Ishikawa (cell line): Measurements from ENCODE around the gene KIF22.

Experiments
- CEBPB ChIP-seq: IDR thresholded peaks from 2 replicates; pipeline ENCODE4 v1.6.1; 2012
- CREB1 ChIP-seq: IDR thresholded peaks from 2 replicates; pipeline ENCODE4 v1.6.1; 2012; ENCODE audit warnings: low read depth
- EP300 ChIP-seq: IDR thresholded peaks from 2 replicates; pipeline ENCODE4 v1.6.1; 2012; ENCODE audit warnings: borderline replicate concordance
- MAX ChIP-seq: IDR thresholded peaks from 2 replicates; pipeline ENCODE4 v1.6.1; 2012
- RAD21 ChIP-seq: IDR thresholded peaks from 2 replicates; pipeline ENCODE4 v1.6.1; 2012; ENCODE audit warnings: low read depth
- TAF1 ChIP-seq: IDR thresholded peaks from 2 replicates; pipeline ENCODE4 v1.6.1; 2012; ENCODE audit warnings: low read depth, mild to moderate bottlenecking
- TCF12 ChIP-seq: IDR thresholded peaks from 2 replicates; pipeline ENCODE4 v1.6.1; 2012; ENCODE audit warnings: low read depth
- YY1 ChIP-seq: IDR thresholded peaks from 2 replicates; pipeline ENCODE4 v1.6.1; 2012; ENCODE audit warnings: low read depth
- TF ChIP-seq, protein P1 (sequence below): IDR thresholded peaks from 2 replicates; pipeline ENCODE4 v1.6.1; 2012
- TF ChIP-seq, protein P2 (sequence below): IDR thresholded peaks from 2 replicates; pipeline ENCODE4 v1.6.1; 2012; ENCODE audit warnings: low read depth, mild to moderate bottlenecking

- TF ChIP-seq YY1 = no peak
- no peak for TF ChIP-seq RAD21
- no peak for TF ChIP-seq MAX
- TF ChIP-seq TCF12 = no peak
- no peak for TF ChIP-seq TAF1
- no peak for TF ChIP-seq EP300
- TF ChIP-seq CREB1 = no peak
- TF ChIP-seq CEBPB = no peak
- TF ChIP-seq, protein P1, sequence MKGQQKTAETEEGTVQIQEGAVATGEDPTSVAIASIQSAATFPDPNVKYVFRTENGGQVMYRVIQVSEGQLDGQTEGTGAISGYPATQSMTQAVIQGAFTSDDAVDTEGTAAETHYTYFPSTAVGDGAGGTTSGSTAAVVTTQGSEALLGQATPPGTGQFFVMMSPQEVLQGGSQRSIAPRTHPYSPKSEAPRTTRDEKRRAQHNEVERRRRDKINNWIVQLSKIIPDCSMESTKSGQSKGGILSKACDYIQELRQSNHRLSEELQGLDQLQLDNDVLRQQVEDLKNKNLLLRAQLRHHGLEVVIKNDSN = peak; percentile 45; the same call in 1 of the 2 replicates
- TF ChIP-seq, protein P2, sequence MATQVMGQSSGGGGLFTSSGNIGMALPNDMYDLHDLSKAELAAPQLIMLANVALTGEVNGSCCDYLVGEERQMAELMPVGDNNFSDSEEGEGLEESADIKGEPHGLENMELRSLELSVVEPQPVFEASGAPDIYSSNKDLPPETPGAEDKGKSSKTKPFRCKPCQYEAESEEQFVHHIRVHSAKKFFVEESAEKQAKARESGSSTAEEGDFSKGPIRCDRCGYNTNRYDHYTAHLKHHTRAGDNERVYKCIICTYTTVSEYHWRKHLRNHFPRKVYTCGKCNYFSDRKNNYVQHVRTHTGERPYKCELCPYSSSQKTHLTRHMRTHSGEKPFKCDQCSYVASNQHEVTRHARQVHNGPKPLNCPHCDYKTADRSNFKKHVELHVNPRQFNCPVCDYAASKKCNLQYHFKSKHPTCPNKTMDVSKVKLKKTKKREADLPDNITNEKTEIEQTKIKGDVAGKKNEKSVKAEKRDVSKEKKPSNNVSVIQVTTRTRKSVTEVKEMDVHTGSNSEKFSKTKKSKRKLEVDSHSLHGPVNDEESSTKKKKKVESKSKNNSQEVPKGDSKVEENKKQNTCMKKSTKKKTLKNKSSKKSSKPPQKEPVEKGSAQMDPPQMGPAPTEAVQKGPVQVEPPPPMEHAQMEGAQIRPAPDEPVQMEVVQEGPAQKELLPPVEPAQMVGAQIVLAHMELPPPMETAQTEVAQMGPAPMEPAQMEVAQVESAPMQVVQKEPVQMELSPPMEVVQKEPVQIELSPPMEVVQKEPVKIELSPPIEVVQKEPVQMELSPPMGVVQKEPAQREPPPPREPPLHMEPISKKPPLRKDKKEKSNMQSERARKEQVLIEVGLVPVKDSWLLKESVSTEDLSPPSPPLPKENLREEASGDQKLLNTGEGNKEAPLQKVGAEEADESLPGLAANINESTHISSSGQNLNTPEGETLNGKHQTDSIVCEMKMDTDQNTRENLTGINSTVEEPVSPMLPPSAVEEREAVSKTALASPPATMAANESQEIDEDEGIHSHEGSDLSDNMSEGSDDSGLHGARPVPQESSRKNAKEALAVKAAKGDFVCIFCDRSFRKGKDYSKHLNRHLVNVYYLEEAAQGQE = no peak
Measured at GRCh38 chr16:29852654-29853053, 62.1 kb downstream of the KIF22 start.
